SKM-1 (cell line): Measurements from ENCODE around the gene EIF1AX.
"Not testable (repeated sequence)": the region's sequence is repeated elsewhere in the genome, so short reads cannot be mapped to it uniquely, and the experiment has no call there.

Source experiments
- DNase-seq: peaks from one replicate; lab custom pipeline; 2025; ENCODE audit not compliant: unreplicated experiment; lab: John Stamatoyannopoulos, UW

The EIF1AX gene

GRCh38 chrX:20141281-20142220 is at the start of gene EIF1AX:
Gene EIF1AX (minus strand): TSS chrX:20141838. CDS start chrX:20141640, 198 bp downstream.
- peak; percentile 85 for DNase-seq

- no peak for DNase-seq
Observed at GRCh38 chrX:20189171-20189570, 47.5 kb upstream of the EIF1AX start.

GRCh38 chrX:20181598-20182329 is 40.1 kb upstream of the EIF1AX start:
- DNase-seq = no peak

GRCh38 chrX:20177093-20177492 is 35.5 kb upstream of the EIF1AX start:
- DNase-seq = no peak

- DNase-seq = no peak
Observed at GRCh38 chrX:20173856-20174255, 32.2 kb upstream of the EIF1AX start.

- DNase-seq = no peak
Observed at GRCh38 chrX:20173313-20173712, 31.7 kb upstream of the EIF1AX start.

GRCh38 chrX:20171887-20172286 is 30.2 kb upstream of the EIF1AX start:
- DNase-seq = no peak

GRCh38 chrX:20162516-20162915 is 20.9 kb upstream of the EIF1AX start:
- DNase-seq = not testable (repeated sequence)

- no peak for DNase-seq
Observed at GRCh38 chrX:20159797-20160385, 18.3 kb upstream of the EIF1AX start.

- DNase-seq = no peak
Observed at GRCh38 chrX:20151689-20152088, 10.1 kb upstream of the EIF1AX start.

GRCh38 chrX:20149326-20149725 is 7.7 kb upstream of the EIF1AX start:
- no peak for DNase-seq

- no peak for DNase-seq
Observed at GRCh38 chrX:20147561-20147960, 5.9 kb upstream of the EIF1AX start.

- no peak for DNase-seq
Observed at GRCh38 chrX:20144491-20144890, 2.9 kb upstream of the EIF1AX start.

GRCh38 chrX:20143561-20143960 is 1.9 kb upstream of the EIF1AX start:
- DNase-seq = no peak

GRCh38 chrX:20143111-20143510 is 1.5 kb upstream of the EIF1AX start:
- no peak for DNase-seq

GRCh38 chrX:20140420-20140819 is 1.2 kb downstream of the EIF1AX start:
- DNase-seq = no peak

GRCh38 chrX:20139966-20140365 is 1.7 kb downstream of the EIF1AX start:
- DNase-seq = no peak

GRCh38 chrX:20135944-20136343 is 5.7 kb downstream of the EIF1AX start:
- DNase-seq = no peak

- DNase-seq = no peak
Observed at GRCh38 chrX:20132666-20133065, 9.0 kb downstream of the EIF1AX start.

- no peak for DNase-seq
Observed at GRCh38 chrX:20130357-20130756, 11.3 kb downstream of the EIF1AX start.

- no peak for DNase-seq
Observed at GRCh38 chrX:20129547-20129946, 12.1 kb downstream of the EIF1AX start.

GRCh38 chrX:20128670-20129069 is 13.0 kb downstream of the EIF1AX start:
- no peak for DNase-seq
